GM04503 (cell line): ENCODE results near the gene HPSE2.
"Not testable (repeated sequence)": the region's sequence is repeated elsewhere in the genome, so short reads cannot be mapped to it uniquely, and the experiment has no call there.

Experiments used
- DNase-seq: peaks from one replicate; pipeline ENCODE4 v3.0.0-alpha.2; 2012; ENCODE audit warnings: low read depth

Gene HPSE2

GRCh38 chr10:98563811-98564210 is 671.8 kb downstream of the HPSE2 start:
- DNase-seq: no peak

GRCh38 chr10:98560565-98560964 is 675.1 kb downstream of the HPSE2 start:
- DNase-seq: no peak

- no peak for DNase-seq
Measured at GRCh38 chr10:98556061-98556460, 679.6 kb downstream of the HPSE2 start.

GRCh38 chr10:98555021-98555619 is 680.5 kb downstream of the HPSE2 start:
- DNase-seq: no peak

- not testable (repeated sequence) for DNase-seq
Measured at GRCh38 chr10:98541561-98541960, 694.1 kb downstream of the HPSE2 start.

GRCh38 chr10:98539578-98539977 is 696.1 kb downstream of the HPSE2 start:
- no peak for DNase-seq

GRCh38 chr10:98538472-98538871 is 697.2 kb downstream of the HPSE2 start:
- no peak for DNase-seq

- DNase-seq: peak; percentile 23
Measured at GRCh38 chr10:98536551-98536950, 699.1 kb downstream of the HPSE2 start.

- DNase-seq: no peak
Measured at GRCh38 chr10:98533746-98534445, 701.8 kb downstream of the HPSE2 start.

- no peak for DNase-seq
Measured at GRCh38 chr10:98533241-98533640, 702.4 kb downstream of the HPSE2 start.

GRCh38 chr10:98528805-98529183 is 706.9 kb downstream of the HPSE2 start:
- DNase-seq: no peak

- peak; percentile 14 for DNase-seq
Measured at GRCh38 chr10:98528166-98528804, 707.4 kb downstream of the HPSE2 start.

- no peak for DNase-seq
Measured at GRCh38 chr10:98525969-98526368, 709.7 kb downstream of the HPSE2 start.

- DNase-seq: no peak
Measured at GRCh38 chr10:98524124-98524523, 711.5 kb downstream of the HPSE2 start.

- DNase-seq: no peak
Measured at GRCh38 chr10:98519841-98520240, 715.8 kb downstream of the HPSE2 start.

GRCh38 chr10:98517672-98518071 is 718.0 kb downstream of the HPSE2 start:
- DNase-seq: no peak

GRCh38 chr10:98516352-98516751 is 719.3 kb downstream of the HPSE2 start:
- no peak for DNase-seq

GRCh38 chr10:98513704-98514103 is 721.9 kb downstream of the HPSE2 start:
- DNase-seq: no peak

GRCh38 chr10:98511876-98512275 is 723.8 kb downstream of the HPSE2 start:
- no peak for DNase-seq

GRCh38 chr10:98510412-98510995 is 725.1 kb downstream of the HPSE2 start:
- no peak for DNase-seq

GRCh38 chr10:98509745-98510144 is 725.9 kb downstream of the HPSE2 start:
- no peak for DNase-seq

GRCh38 chr10:98502535-98502934 is 733.1 kb downstream of the HPSE2 start:
- not testable (repeated sequence) for DNase-seq

GRCh38 chr10:98492763-98493162 is 742.9 kb downstream of the HPSE2 start:
- no peak for DNase-seq
